Mucosa of stomach (tissue), 1 donor: ENCODE measurements around the gene ST14.

Source experiments
- H3K27me3 ChIP-seq: one replicate; pipeline ENCODE4 v1.7.0; 2013; ENCODE audit warnings: mild to moderate bottlenecking, low read length; ENCODE audit not compliant: control insufficient read depth, insufficient read depth
- H3K36me3 ChIP-seq: one replicate; pipeline ENCODE4 v1.7.0; 2013; ENCODE audit warnings: low read length; ENCODE audit not compliant: control insufficient read depth, insufficient read depth
- H3K4me1 ChIP-seq: one replicate; pipeline ENCODE4 v1.7.0; 2013; ENCODE audit warnings: mild to moderate bottlenecking, low read length; ENCODE audit not compliant: control insufficient read depth, insufficient read depth
- H3K4me3 ChIP-seq: one replicate; pipeline ENCODE4 v1.7.0; 2013; ENCODE audit warnings: low read length
- H3K9ac ChIP-seq: one replicate; pipeline ENCODE4 v1.7.0; 2013; ENCODE audit warnings: mild to moderate bottlenecking, low read length, moderate library complexity
- H3K9me3 ChIP-seq: one replicate; pipeline ENCODE4 v1.7.0; 2013; ENCODE audit warnings: mild to moderate bottlenecking, low read length, moderate library complexity; ENCODE audit not compliant: control insufficient read depth
- donor health status: Pancreatic carcinoma.

Gene ST14

GRCh38 chr11:130159657-130160497 lies at the start of gene ST14:
Gene ST14, plus strand, starts transcription at chr11:130159782. Its CDS starts 198 bp downstream, at chr11:130159980.
- peaks cover 37% of the 10 kb centered on the region for H3K4me1 ChIP-seq

GRCh38 chr11:130110339-130111108 lies 49.1 kb upstream of the ST14 start:
- H3K27me3 ChIP-seq = no peaks in the 10 kb centered on the region
- H3K4me3 ChIP-seq = no peak overlapping the region

More at GRCh38 chr11:130159657-130160497, at the start of gene ST14:
- Histone ChIP-seq H3K9me3 (no peaks in the 10 kb centered on the region), H3K4me3 (peak within 1 kb of the TSS; percentile 72), H3K27me3 (no peaks in the 10 kb centered on the region), H3K36me3 (no peaks in the 10 kb centered on the region), H3K9ac (peak within 1 kb of the TSS; percentile 84)

GRCh38 chr11:130112071-130112830 lies 47.3 kb upstream of the ST14 start:
- Histone ChIP-seq H3K9ac (no peak overlapping the region), H3K36me3 (peaks cover 8% of the 10 kb centered on the region), H3K9me3 (no peaks in the 10 kb centered on the region), H3K4me3 (no peak overlapping the region), H3K27me3 (no peaks in the 10 kb centered on the region), H3K4me1 (no peaks in the 10 kb centered on the region)

More at GRCh38 chr11:130110339-130111108, 49.1 kb upstream of the ST14 start:
- no peaks in the 10 kb centered on the region for H3K4me1 ChIP-seq
- peaks cover 8% of the 10 kb centered on the region for H3K36me3 ChIP-seq
- H3K9me3 ChIP-seq = no peaks in the 10 kb centered on the region
- no peak overlapping the region for H3K9ac ChIP-seq

- H3K4me3 ChIP-seq = no peak overlapping the region
- peaks cover 8% of the 10 kb centered on the region for H3K36me3 ChIP-seq
- no peaks in the 10 kb centered on the region for H3K9me3 ChIP-seq
- no peaks in the 10 kb centered on the region for H3K4me1 ChIP-seq
- no peak overlapping the region for H3K9ac ChIP-seq
- H3K27me3 ChIP-seq = no peaks in the 10 kb centered on the region
Measured at GRCh38 chr11:130114281-130114680, 45.3 kb upstream of the ST14 start.

GRCh38 chr11:130114726-130115125 lies 44.9 kb upstream of the ST14 start:
- Histone ChIP-seq H3K9me3 (no peaks in the 10 kb centered on the region), H3K4me3 (no peak overlapping the region), H3K36me3 (peaks cover 8% of the 10 kb centered on the region), H3K9ac (no peak overlapping the region), H3K4me1 (no peaks in the 10 kb centered on the region), H3K27me3 (no peaks in the 10 kb centered on the region)

GRCh38 chr11:130115218-130115617 lies 44.4 kb upstream of the ST14 start:
- Histone ChIP-seq H3K36me3 (peaks cover 8% of the 10 kb centered on the region), H3K4me3 (no peak overlapping the region), H3K9me3 (no peaks in the 10 kb centered on the region), H3K9ac (no peak overlapping the region), H3K27me3 (no peaks in the 10 kb centered on the region), H3K4me1 (no peaks in the 10 kb centered on the region)

- Histone ChIP-seq H3K9me3 (no peaks in the 10 kb centered on the region), H3K4me3 (no peak overlapping the region), H3K9ac (no peak overlapping the region), H3K4me1 (no peaks in the 10 kb centered on the region), H3K27me3 (no peaks in the 10 kb centered on the region), H3K36me3 (no peaks in the 10 kb centered on the region)
Measured at GRCh38 chr11:130118165-130118564, 41.4 kb upstream of the ST14 start.

- Histone ChIP-seq H3K27me3 (no peaks in the 10 kb centered on the region), H3K36me3 (no peaks in the 10 kb centered on the region), H3K9ac (no peak overlapping the region), H3K4me3 (no peak overlapping the region), H3K9me3 (no peaks in the 10 kb centered on the region), H3K4me1 (no peaks in the 10 kb centered on the region)
Measured at GRCh38 chr11:130118636-130119387, 40.8 kb upstream of the ST14 start.

GRCh38 chr11:130120045-130120444 lies 39.5 kb upstream of the ST14 start:
- Histone ChIP-seq H3K36me3 (no peaks in the 10 kb centered on the region), H3K4me3 (no peak overlapping the region), H3K9me3 (no peaks in the 10 kb centered on the region), H3K9ac (no peak overlapping the region), H3K27me3 (no peaks in the 10 kb centered on the region), H3K4me1 (no peaks in the 10 kb centered on the region)

- no peak overlapping the region for H3K4me3 ChIP-seq
Measured at GRCh38 chr11:130121445-130121978, 38.1 kb upstream of the ST14 start.

GRCh38 chr11:130122141-130122575 lies 37.4 kb upstream of the ST14 start:
- Histone ChIP-seq H3K4me1 (peaks cover 1% of the 10 kb centered on the region), H3K4me3 (no peak overlapping the region), H3K9me3 (no peaks in the 10 kb centered on the region), H3K36me3 (no peaks in the 10 kb centered on the region), H3K27me3 (no peaks in the 10 kb centered on the region), H3K9ac (no peak overlapping the region)

More at GRCh38 chr11:130121445-130121978, 38.1 kb upstream of the ST14 start:
- Histone ChIP-seq H3K27me3 (no peaks in the 10 kb centered on the region), H3K36me3 (no peaks in the 10 kb centered on the region), H3K9ac (no peak overlapping the region), H3K9me3 (no peaks in the 10 kb centered on the region), H3K4me1 (no peaks in the 10 kb centered on the region)
